GM21717 (cell line): ENCODE results near the gene GLG1.

Experiments
- ATAC-seq: cut with Tn5 transposase; IDR thresholded peaks from one replicate; pipeline ENCODE4 v1.9.1; 2021; ENCODE audit warnings: mild to moderate bottlenecking, moderate library complexity; ENCODE audit not compliant: unreplicated experiment

Gene GLG1

DNA sequence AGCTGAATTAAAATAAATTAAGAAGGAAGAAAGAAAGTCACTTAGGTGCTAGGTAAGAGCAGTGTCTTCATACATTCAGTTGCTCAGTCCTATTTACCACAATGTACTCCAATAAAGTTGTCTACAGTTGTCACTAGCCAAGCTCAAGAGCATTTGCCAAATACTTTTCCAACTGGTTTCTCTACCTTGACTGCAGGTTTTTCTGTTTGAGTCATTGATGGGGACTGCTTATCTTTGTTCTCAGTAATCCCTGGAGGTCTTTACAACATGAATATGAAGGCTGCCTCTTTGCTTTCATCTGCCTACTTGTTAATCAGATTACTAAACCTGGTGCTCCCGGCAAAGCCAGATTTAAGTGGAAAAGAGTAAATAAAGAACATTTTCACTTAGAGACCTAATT is 121.0 kb downstream of the GLG1 start:
- no peak for ATAC-seq

DNA sequence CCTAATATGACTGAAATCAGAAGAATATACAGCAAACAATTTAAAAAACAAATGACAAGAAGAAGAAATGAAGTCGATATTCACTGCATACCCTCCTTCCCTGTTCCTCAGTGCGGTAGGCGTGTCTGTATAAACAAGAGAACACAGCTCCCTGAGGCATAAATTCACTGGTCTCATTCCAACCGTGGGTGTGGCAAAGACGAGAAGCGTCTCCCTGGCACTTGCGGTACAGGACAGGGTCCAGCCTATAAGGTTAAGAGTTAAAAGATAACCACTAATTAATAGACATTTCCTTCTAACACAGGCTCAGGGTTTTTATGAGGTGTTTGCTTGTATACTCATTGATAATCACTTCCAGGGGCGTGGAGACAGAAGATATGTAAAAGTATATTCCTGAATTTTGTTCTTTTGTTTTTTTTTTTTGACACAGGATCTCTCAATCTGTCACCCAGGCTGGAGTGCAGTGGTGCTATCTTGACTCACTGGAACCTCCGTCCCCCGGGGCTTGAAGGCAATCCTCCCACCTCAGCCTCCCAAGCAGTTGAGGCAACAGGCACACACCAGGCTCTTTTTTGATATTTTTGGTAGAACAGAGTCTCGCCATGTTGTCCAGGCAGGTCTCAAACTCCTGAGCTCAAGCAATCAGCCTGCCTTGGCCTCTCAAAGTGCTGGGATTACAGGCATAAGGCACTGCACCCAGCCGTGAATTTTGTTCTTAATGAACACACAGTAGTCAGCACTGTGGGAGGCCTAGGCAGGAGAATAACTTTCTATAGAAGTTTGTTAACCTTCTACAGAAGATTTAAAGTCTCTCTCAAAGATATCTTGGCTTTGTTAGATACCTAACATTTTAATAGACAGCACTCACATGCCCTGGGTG is 126.5 kb downstream of the GLG1 start:
- no peak for ATAC-seq

DNA sequence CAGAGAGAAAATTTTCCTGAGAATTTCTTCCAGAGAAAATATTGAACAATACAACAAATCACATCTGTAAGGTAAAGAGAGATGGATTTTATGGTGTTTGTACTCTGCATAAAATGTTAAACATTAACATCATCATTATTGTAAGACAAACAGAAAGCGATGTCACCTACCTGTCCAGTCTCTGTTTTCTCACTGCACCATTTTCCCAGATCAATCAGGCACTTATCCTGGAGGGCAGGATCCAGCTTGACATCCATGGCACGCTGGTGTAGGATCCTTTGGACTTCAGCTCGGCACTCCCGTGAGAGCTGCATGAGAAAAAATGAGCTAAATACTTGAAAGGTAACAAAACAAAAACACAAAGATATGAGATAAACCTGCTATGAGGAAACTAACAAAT is 129.7 kb downstream of the GLG1 start:
- no peak for ATAC-seq

DNA sequence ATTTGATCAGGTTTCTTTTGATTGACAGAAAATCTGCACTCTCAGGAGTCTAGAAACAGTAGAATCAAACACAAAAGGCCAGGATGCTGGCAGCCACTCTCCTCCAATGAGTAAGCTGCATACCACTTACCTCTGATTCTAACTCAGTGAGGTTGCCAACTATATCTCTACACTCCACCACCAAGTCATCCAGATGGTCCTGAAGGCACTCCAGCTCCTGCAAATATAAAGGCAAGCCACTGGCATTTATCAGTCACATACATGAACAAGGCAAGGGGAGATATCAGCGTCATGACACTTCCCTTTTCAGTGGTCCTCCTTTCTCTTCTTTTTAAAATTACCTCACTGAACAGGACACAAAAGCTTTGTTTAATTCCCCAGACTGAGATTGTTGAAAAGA is 132.5 kb downstream of the GLG1 start:
- ATAC-seq, result no peak

DNA sequence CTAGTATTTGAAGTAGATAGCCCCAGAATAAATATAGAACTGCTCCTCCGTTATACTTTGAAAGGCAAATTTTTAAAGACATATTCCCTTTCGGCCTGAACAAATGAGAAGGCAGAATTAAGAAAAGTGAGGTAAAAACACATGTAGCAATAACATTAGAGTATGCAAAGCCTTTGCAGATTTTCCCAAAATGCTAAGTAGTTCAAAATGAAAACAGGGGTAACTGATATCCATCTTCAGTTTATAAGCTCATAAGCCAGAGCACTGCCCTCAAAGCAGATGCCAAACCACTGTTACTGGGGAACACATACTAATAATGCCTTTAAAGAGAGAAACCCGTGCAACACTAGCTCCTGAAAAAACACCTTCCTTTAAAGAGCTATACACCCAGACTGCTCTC is 134.4 kb downstream of the GLG1 start:
- no peak for ATAC-seq

DNA sequence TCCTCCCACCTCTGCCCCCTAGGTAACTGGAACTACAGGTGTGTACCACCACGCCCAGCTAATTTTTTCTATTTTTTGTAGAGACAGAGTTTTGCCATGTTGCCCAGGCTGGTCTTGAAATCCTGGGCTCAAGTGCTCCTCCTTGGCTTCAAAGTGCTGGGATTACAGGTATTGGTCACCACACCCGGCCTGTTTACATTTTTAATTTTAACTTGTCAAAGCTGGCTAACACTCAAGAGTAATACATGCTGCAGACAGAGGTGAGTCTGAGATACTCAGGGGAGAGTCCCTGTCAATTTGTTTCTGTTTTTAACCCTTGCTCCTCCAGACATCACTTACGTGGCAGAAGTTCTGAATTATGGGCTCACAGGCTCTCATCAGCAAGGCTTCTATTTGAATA is 134.9 kb downstream of the GLG1 start:
- ATAC-seq, result no peak

DNA sequence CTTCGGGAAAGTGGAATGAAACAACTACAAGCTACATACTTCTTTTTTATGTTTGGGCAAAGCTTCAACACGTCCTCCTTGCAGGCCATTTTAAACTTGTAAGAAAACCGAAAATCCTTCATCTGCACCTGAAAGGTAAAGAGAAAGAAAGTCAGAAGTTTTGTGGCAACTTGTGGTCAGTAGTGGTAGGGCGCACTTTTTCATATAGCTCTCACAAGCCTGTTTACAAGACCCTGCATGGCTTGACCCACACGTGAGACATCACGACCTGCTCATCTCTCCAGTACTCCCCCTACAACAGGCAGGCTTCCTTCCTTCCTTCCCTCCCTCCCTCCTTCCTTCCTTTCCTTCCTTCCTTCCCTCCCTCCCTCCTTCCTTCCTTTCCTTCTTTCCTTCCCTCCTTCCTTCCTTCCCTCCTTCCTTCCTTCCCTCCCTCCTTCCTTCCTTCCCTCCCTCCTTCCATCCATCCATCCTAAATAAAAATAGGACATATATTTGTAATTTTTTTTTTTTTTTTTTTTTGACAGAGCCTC is 136.9 kb downstream of the GLG1 start:
- ATAC-seq, result no peak

DNA sequence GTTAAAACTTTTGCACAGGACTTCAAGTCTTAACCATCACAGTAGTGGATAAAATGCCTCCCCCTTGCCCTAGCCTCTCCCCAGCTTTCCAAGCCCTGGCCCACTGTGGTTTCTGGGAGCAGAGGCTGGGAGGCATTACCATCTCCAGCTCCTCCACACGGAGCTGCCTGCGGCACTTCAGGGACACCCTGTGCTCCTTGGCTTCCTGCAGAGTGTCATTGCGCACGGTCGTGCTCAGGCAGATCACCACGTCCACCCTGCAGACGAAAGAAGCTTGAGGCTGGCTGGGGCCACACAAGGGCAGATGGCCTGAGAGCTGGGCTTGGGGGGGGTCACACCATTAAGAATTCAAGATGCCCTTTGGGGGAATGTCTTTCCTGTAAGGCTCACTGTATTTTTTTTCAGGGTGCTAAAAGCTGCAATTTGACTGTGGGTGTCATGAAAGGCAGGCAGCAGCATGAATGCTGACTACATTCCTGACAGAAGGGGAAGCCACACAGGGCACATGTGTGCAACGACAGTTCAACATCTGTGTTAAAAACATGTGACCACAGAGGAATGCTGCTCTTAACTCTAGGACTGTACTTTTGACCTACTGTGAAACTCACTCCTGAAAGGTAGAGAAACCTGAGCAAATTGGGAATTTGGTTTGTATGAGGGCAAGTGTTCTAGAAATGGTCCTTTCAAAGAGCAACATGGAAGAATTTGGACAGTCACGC is 137.9 kb downstream of the GLG1 start:
- no peak for ATAC-seq

DNA sequence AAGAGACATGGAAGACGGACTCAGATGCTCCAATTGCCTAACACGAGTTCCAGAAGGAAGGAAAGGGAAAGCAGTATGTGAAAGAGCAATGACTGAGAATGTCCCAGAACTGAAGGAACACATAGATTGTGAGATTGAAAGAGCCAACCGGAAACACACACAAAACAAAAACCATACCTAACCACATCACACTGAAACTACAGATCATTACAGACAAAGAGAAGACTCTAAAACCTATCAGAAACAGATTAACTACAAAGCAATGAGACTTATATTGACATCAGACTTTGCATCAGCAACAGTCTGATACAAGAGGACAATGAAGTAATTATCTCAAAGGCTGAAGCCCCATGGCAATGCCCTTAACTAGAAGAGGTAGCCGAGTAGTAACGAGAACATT is 140.0 kb downstream of the GLG1 start:
- ATAC-seq, result no peak

DNA sequence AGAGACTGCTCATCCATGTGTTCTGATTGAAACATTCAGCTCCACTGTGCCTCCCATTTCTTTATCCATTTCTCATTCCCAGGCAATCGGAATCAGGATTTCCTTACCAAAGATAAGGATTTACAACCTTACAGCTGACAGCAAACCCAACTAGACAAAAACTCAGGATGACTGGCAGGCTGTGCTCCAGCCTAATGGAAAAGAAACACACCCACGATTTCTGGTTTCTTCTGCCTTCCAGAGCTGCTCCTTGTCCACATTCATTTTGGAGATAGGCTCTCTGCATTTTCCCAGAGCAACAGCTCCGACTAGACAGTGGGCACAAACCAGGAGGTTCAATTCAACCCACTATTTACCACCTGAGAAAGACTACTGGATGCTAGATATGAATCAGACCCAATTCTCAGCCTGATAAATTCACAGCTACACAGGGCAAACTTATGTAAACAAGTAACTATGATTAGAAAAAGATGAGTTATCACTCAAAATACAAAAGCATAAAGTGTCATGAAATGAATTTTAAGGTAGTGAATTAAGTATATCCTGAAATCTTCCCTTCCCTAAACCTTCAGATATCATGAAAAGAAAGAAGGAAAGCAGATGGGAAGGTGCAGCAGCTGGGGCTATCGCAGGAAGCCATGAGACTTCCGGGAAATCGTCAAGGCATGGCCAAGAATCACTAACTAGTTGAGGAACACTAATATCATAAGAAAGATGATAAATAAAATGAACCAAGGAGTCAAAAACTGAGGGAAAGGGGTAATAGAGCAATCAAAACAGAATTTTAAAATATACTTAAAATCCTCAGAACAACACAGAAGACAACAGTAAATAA is 140.8 kb downstream of the GLG1 start:
- no peak for ATAC-seq

DNA sequence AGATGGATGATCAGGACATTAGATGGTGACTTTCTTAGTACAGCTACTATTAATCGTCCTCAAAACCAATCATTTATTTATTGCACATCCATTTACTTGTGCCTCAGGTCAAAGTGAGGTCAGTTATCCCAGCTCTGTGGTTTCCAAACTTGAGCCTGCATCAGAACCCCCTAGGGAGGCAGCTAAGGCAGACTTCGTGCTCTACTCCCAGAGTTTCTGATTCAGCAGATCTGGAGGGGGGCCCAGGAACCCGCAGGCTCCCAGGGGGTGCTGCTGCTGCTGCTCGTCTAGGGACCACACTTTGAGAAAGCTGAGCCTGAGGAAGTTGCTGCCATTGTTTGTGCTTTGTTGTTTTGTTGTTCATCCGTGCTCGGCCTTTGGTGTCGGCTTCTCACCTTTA is 141.6 kb downstream of the GLG1 start:
- ATAC-seq, result no peak

DNA sequence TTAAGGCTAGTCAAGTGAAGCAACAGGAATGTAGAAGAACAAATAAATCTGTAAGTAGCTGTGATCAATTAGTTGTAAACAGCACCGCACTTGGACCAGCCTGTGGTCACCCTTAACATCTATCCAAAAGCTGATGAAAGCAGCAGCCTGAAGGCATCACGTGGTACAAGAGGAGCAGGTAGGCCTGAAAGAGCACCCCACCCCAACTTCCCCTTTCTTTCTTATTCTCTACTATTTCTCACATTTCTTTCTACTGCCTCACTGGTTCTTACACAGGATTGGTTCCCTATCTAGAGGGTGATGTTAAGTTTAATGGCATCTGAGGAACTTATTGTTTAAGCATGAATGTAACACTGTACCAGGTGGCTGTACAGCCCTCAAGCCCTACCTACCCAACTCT is 143.0 kb downstream of the GLG1 start:
- ATAC-seq, result no peak

DNA sequence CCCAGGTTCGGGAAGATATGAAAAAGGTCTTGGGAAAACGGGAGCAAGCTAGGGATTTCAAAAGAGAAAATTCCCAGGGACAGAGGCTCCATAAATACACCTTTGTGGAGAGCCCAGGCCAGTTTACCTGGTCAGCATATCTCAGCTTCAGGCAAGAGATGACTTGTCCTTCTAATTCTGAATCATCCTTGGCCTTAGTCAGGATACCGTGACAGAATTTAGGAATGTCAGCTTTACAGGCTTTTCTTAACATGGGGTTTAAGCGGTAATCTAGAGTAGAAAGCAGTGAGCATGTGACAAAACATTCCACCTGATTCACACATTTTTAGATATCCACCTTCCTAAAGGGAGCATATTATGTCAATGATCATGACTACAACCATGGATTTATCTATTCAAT is 144.6 kb downstream of the GLG1 start:
- no peak for ATAC-seq

DNA sequence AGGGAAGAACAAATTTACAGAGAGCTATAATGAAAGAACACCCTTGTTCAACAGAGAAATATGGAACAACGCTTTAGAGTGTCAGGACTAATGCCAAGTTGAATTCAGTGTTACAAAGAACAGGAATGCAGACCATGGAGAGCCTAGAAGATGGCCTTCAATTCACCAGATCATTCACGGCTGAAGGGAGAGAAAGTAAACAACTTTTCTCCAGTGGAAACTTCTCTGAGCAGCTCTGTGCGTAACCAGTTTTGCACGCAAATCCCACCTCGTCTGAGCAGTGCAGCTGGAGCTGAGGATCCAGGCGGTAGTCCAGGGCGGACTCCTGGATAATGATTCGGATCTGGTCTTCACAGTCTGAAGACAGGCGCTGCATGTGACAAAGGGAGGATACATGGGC is 145.1 kb downstream of the GLG1 start:
- no peak for ATAC-seq

DNA sequence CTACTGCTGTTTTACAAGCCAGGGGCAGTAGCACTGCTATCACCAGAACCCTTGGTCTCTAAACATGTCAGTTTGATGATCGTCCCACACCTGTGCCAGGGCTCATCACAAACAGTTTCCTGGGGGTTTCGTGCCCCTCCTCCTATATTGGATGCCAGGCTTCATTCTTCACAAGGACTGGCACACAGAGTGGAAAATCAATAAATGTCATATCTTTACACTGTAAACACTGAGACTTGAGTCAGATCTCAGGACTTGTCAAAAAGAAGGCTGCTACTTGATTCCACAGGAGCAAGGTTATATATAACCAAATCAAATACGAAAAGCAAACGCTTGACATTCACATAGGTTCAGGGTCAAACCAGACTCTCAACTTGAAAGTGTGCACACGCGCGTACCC is 146.4 kb downstream of the GLG1 start:
- ATAC-seq, result no peak

DNA sequence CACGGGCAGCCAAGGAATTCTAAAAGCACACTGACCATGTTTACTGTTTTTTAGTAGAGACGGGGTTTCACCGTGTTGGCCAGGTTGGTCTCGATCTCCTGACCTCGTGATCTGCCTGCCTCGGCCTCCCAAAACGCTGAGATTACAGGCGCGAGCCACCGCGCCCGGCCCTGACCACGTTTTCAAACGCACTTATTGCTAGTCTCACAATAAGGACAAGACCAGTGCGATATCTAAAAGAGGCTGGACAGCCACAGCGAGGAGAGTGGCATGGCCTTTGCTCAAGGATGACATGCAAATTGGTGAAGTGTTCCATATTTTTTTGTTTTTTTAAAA is 150.7 kb downstream of the GLG1 start:
- ATAC-seq, result no peak

DNA sequence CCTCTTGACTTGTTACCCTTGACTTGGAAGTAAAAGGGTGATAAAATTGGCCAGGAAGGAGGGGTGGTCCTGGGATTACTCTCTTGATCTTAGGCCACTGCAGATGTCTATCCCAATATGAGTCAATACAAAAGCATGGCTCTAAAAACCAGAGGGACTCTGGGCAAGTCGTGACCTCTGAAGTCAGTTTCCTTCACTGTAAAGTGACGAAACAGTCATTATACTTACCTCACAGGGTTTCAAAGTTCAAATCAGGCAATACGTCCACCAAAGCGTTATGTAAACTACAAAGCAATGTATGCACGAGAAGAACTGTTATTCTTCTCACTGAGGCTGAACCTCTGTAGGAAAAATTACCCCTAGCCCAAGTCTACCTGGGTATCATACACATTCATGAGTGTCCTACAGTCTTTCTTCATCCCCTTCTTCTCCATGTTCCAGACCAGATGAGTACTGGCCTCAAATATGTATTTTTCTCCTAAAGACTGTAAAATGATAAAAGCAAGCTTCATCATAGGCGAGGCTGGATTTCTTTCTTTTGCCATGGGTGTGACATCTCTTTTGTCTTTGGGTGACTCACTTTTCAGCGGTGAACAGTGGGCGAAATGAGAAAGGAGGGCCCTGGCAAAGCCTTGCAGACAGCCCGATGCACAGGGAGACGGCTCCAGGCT is 151.2 kb downstream of the GLG1 start:
- ATAC-seq, result no peak

DNA sequence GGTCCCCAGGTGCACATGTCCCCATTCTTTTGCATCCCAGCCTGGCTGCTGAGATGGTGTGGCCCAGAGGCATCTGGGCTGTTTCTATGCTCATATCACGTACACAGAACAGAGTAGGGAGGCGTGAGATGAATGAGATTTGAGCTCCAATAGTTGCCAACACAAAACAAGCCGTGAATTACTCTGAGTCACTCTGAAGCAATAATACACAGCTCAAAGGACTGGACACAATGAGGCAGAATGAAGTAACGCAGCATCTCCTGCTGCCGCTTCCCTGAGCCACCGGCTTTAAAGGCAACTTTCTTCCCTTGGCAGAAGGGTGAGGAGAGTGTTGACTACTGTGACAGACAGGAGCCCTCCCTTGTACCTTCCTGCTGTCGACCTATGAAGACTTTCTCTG is 151.7 kb downstream of the GLG1 start:
- ATAC-seq, result no peak

DNA sequence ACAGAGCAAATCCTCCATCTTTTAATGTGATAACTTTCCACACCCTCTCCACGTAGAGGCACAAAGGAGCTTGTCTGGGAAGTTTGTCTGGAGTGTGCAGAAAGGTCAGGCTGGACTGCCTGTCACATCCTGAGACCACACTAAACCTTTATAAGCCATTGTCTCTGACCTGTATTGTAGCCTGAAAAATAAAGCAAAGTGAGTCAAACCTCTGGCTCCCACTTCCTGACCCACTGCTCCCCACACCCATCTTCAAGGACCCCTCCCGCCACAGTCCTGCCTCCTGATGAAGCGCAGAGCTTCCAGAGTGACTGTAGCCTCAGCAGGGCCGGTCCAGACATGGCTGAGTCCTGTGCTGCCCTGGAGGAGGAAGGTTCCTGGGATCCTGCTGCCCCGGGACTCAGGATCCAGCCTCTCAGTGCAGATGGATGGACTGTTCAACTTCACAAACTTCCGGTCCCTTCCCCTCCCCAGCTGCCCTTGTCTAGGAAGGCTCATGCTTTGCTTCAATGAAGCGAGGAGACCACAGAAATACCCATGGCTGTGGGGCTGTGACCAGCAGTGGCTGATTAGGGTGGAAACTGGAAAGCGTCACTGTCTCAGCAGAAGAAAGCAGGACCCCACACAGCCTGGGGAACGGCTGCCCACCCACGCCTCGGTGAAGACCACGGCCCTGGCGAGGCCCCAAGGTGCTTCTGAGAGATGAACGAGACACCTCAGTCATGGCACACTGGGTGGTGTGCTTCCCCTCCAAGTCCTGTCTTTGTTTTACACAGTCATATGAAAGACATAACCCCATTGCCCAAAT is 154.8 kb downstream of the GLG1 start:
- peak; percentile 82 for ATAC-seq
